Vagina (tissue), 2 donors: ENCODE results near the gene SLC28A1.

ENCODE experiments used
- POLR2AphosphoS5 ChIP-seq, 2 donors: sonication (generic); formaldehyde crosslinking; IDR thresholded peaks; one replicate each; pipeline ENCODE4 v1.9.0; 2017; ENCODE audit warnings: antibody characterized with exemption in 2 of 2, mild to moderate bottlenecking in 2 of 2, low read depth in 1 of 2; ENCODE audit not compliant: insufficient read depth in 1 of 2
- TF ChIP-seq, protein P1 (sequence below), 3 experiments: fragments of 450-650 bp in 2 of 3; fragments of 200-600 bp in 1 of 3; sonication (generic) in 1 of 3; IDR thresholded peaks; one replicate each; pipeline ENCODE4 v1.5.1; 2017 to 2019; ENCODE audit warnings: antibody characterized with exemption in 3 of 3, mild to moderate bottlenecking in 2 of 3, moderate library complexity in 2 of 3

GRCh38 chr15:84839714-84840113, 44.7 kb upstream of the SLC28A1 start:
- TF ChIP-seq POLR2AphosphoS5 (IDR thresholded peaks at IDR 0.05; ENCODE audit: insufficient read depth in 1 of 2, low read depth in 1 of 2), result no peak
- TF ChIP-seq, protein P1, sequence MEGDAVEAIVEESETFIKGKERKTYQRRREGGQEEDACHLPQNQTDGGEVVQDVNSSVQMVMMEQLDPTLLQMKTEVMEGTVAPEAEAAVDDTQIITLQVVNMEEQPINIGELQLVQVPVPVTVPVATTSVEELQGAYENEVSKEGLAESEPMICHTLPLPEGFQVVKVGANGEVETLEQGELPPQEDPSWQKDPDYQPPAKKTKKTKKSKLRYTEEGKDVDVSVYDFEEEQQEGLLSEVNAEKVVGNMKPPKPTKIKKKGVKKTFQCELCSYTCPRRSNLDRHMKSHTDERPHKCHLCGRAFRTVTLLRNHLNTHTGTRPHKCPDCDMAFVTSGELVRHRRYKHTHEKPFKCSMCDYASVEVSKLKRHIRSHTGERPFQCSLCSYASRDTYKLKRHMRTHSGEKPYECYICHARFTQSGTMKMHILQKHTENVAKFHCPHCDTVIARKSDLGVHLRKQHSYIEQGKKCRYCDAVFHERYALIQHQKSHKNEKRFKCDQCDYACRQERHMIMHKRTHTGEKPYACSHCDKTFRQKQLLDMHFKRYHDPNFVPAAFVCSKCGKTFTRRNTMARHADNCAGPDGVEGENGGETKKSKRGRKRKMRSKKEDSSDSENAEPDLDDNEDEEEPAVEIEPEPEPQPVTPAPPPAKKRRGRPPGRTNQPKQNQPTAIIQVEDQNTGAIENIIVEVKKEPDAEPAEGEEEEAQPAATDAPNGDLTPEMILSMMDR (IDR thresholded peaks at IDR 0.05), result no peak
